ENCODE data around the gene KLHDC3. TPM values are rescaled to one million over a fixed set of nuclear protein-coding genes. Genes with fewer than 3 reads are reported as not detected.

The KLHDC3 gene
- total and polyA plus RNA-seq, 2 of the 13 experiments (the other 11 are each of a cell fraction or from before 2014, with no cell fraction given) = 78.3 to 91.5 TPM

- TF ChIP-seq GPN1 (CRISPR knock-in tag; IDR thresholded peaks at IDR 0.05; ENCODE audit: borderline replicate concordance) (0 out of 2 replicates have a peak, but pooled peaks have one; percentile 21), NFKB2 (CRISPR knock-in tag; IDR thresholded peaks at IDR 0.05; ENCODE audit: borderline replicate concordance) (peak; percentile 92; the same call in 1 of the 2 replicates), MYPOP (CRISPR knock-in tag; IDR thresholded peaks at IDR 0.05) (peak; percentile 69; the same call in 1 of the 2 replicates)
Measured at GRCh38 chr6:42984001-42984923, 29.8 kb upstream of the KLHDC3 start, which contains the start of gene PPP2R5D (continued).

GRCh38 chr6:42984924-42985475 lies 29.0 kb upstream of the KLHDC3 start:
- ChIA-PET CTCF (ENCODE audit: low intra/inter-chr PET ratio, low total read pairs) (no interaction called here), POLR2A (interaction anchor here (1.0 to 2.7 kb wide), 19 partner anchors 10 to 492 kb away, joined by 3 to 55 read pairs (median 16); partner anchors contain the start of genes BICRAL, CNPY3, CUL7 and GNMT)
- WGBS (ENCODE audit: low lambda C conversion rate) = 6% methylated on average over 13 of the region's 13 CpGs
- H3K27me3 ChIP-seq (ENCODE audit: control insufficient read depth in 1 of 2, insufficient read depth in 2 of 2, low read length in 2 of 2) = no peaks in the 10 kb centered on the region; a peak in 1 of 5 replicates
- H3K4me1 ChIP-seq (ENCODE audit: insufficient read depth, low read length) = peaks cover 45% of the 10 kb centered on the region
- ATAC-seq = peak; percentile 25
- H3K4me2 ChIP-seq (ENCODE audit: low read depth, low read length) = peak overlapping the region; percentile 98
- peak overlapping the region; percentile 88 to 99 (median 92) for H3K4me3 ChIP-seq (replicated peaks in 1 of 3; ENCODE audit: insufficient read depth in 1 of 3, low read depth in 2 of 3, low read length in 3 of 3)
- intact Hi-C loops (cut with micrococcal nuclease; ENCODE audit: unreplicated experiment) (loop anchor here (1.0 kb wide), 1 partner anchor 28 kb away; the partner anchor contains the start of gene MEA1), in situ Hi-C loops (cut with HindIII; ENCODE audit: extremely low pct_ligation_motif_present, low pct_unique_long_range_greater_than_20kb) (no loop called here)
- no peaks in the 10 kb centered on the region for H4K20me1 ChIP-seq (ENCODE audit: insufficient read depth, low read length)
- no peak for FAIRE-seq
- H2AFZ ChIP-seq (ENCODE audit: low read length) = no peak overlapping the region
- H3K36me3 ChIP-seq (replicated peaks in 1 of 2; ENCODE audit: control insufficient read depth in 1 of 2, insufficient read depth in 2 of 2, low read length in 2 of 2) = peaks cover 3 to 16% of the 10 kb centered on the region in 2 experiments; a peak in 4 of 5 replicates
- BruUV-seq (replicated peaks) = no TSS peak
- no peaks in the 10 kb centered on the region for H3K9me3 ChIP-seq (ENCODE audit: low read length)
- peak overlapping the region; percentile 62 for H3K27ac ChIP-seq (ENCODE audit: extremely low read length, insufficient read depth, low read length)
- H3K9ac ChIP-seq (ENCODE audit: insufficient read depth, low read depth, low read length) = peak overlapping the region; percentile 85
- peaks cover 20% of the 10 kb centered on the region for H3K79me2 ChIP-seq (ENCODE audit: insufficient read depth, low read length)
- no peak for DNase-seq (ENCODE audit: low spot score)
- no peak for TF ChIP-seq ZNF329 (CRISPR knock-in tag; IDR thresholded peaks at IDR 0.05; ENCODE audit: low read depth)
- TF ChIP-seq AHDC1 (CRISPR knock-in tag; IDR thresholded peaks at IDR 0.05; ENCODE audit: borderline replicate concordance) = no peak
- no peak for TF ChIP-seq ZNF687 (CRISPR knock-in tag; IDR thresholded peaks at IDR 0.05)
- no peak for TF ChIP-seq MTF2 (CRISPR knock-in tag; IDR thresholded peaks at IDR 0.05; ENCODE audit: borderline replicate concordance)
- peak; percentile 41; the same call in 1 of the 2 replicates for TF ChIP-seq ZMYM2 (CRISPR knock-in tag; IDR thresholded peaks at IDR 0.05)
